GM20000 (cell line): ENCODE measurements around the gene KRT222.

ENCODE experiments used
- DNase-seq: peaks from one replicate; pipeline ENCODE4 v3.0.0; 2012; ENCODE audit warnings: low spot score
- TF ChIP-seq, protein P1 (sequence below): IDR thresholded peaks from 2 replicates; pipeline ENCODE4 v1.5.1; 2012; ENCODE audit warnings: mild to moderate bottlenecking, control low read depth; ENCODE audit errors: extremely low read depth, missing control alignments

KRT222 gene

DNA sequence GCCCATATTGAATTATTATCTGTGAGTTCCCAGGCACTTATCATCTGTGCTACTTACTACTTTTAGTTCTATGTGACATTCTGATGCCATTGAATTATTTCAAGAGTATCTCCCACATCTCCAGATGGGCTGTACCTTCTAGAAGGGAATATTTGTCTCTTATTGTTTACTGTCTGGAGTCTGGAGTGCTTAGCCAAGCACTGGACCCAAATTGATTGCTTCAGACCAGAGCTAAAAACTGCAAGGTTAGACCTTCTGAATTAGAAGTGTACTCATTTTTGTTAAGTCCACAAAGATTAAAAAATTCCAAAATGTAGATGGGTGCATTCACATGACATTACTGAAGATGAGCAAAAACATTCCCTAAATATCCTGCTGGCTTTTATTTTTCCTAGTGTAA lies 16.0 kb upstream of the KRT222 start:
- no peak for DNase-seq
- TF ChIP-seq, protein P1, sequence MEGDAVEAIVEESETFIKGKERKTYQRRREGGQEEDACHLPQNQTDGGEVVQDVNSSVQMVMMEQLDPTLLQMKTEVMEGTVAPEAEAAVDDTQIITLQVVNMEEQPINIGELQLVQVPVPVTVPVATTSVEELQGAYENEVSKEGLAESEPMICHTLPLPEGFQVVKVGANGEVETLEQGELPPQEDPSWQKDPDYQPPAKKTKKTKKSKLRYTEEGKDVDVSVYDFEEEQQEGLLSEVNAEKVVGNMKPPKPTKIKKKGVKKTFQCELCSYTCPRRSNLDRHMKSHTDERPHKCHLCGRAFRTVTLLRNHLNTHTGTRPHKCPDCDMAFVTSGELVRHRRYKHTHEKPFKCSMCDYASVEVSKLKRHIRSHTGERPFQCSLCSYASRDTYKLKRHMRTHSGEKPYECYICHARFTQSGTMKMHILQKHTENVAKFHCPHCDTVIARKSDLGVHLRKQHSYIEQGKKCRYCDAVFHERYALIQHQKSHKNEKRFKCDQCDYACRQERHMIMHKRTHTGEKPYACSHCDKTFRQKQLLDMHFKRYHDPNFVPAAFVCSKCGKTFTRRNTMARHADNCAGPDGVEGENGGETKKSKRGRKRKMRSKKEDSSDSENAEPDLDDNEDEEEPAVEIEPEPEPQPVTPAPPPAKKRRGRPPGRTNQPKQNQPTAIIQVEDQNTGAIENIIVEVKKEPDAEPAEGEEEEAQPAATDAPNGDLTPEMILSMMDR: no peak

DNA sequence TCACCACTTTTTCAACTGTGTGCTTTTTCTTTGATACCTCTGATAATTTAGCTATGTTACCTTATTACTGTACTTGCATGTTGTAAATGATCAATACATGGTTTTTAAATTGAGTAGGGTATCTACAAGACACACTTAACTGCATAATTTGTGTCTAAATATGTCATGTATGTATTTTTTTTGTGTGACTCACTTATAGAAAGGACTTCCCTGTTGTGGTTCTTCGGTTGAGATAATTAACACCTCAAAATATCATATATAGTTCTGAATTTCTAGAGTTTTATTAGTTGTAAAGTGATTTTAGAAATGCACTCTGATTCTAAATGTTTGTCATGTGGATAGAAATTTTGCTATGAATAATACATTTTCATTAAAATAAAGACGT lies 14.5 kb upstream of the KRT222 start:
- TF ChIP-seq, protein P1: no peak
- no peak for DNase-seq

DNA sequence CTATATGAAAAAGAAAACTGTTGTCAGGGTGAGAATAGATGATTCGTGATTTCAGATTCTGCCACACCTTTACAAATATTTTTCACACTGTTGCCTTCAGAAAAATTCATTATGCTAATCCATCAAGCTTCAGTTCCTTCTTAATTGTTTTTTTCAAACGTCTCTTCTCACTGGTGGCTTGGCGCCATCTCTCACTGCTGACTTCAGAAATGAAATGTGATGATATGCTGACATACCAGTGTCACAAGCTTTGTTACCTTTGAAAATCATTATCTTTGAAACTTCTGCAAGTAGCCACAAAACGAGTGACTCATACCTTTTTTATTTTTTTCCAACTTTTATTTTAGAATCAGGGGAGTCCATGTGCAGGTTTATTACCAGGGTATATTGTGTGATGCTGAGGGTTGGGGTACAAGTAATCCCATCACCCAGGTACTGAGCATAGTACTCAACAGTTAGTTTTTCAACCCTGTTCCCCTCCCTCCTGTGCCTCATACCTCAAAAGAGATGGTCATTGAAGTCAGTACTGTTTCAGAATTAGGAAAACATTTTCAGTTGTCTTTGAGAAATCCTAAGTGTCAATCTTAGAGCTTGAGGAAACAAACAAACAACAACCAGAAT lies 14.0 kb upstream of the KRT222 start:
- TF ChIP-seq, protein P1: no peak

DNA sequence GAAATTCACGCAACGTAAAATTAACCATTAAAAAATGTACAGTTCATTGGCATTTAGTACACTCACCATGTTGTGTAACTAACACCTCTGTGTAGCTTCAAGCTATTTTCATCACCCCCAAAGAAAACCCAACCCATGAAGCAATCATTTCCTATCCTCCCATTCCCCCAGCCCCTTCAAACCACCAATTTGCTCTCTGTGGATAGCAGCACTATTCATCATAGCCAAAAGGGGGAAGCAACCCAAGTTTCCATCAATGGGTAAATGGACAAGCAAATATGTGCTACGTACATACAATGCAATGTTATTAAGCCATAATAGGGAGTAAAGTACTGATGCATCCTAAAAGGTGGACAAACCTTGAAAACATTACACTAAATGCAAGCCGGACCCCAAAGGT lies 10.9 kb upstream of the KRT222 start:
- no peak for DNase-seq
- TF ChIP-seq, protein P1: no peak

More for the DNA sequence above, 14.0 kb upstream of the KRT222 start:
- DNase-seq: no peak

DNA sequence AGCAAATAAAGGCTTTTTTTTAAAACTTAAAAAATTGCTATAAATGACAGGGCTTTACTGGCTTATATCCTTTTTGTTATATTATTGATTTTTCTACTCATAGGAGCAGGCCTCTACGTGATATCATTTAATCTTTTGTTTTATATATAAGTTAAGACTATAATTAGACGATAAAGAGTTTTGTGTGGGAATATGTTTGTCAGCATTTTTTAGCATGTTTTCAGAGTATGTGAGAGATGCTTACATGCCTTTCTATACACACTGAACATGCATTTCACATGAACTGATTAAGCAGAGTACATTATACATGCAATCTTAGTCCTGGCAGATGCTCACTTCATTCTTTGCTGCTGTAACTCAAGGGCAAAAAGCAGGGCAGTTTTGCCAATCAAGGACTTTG lies 7.7 kb upstream of the KRT222 start:
- no peak for DNase-seq
- TF ChIP-seq, protein P1: no peak

DNA sequence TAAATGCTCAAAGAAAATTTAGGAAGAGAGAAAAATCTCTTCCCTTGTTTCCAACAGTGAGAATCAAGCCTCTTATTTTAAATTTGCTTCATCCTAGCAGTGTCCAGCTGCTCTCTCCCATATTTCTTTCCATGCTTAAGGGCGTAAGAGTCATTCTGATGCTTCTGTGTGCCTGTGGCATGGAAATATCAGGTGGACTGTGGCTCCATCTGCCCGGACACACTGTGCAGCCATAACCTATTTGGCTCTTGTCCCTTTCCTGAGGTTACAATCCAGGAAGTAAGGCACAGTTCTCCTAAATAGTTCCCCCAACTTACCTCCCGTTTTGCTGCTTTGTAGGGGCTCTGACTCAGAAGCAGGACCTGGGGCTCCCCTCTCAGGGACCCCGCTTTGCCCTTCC lies 6.3 kb upstream of the KRT222 start:
- TF ChIP-seq, protein P1: no peak
- DNase-seq: no peak

DNA sequence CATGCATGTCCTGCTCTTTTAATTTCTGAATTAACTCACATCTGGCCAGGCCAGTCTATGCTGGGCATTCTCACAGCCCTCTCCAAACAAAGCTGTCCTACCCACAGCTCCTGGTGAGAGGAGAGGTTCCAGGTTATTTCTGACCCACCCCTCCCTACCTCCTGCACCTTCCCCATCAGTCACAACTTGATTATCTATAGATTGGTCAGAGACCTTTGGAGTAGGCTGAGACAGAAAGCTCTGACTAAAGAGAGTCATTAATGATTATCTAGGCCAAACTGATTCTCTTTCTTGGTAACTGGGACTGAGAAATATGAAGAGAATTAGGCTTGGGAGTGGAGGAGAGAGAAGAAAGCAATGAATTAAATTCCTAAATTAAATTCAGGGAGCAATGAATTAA lies 1.4 kb upstream of the KRT222 start:
- no peak for DNase-seq

More for the DNA sequence above, 1.4 kb upstream of the KRT222 start:
- TF ChIP-seq, protein P1: no peak
